GM23338 (cell line): ENCODE measurements around the gene MYCBP2. TPM values are rescaled to one million over a fixed set of nuclear protein-coding genes. Genes with fewer than 3 reads are reported as not detected.

Experiments
- ATAC-seq: fragments of 200-7000 bp; cut with Tn5 transposase; 3 replicates; pipeline ENCODE4 v1.9.1; 2020
- DNase-seq: peaks from one replicate; pipeline ENCODE4 v3.0.0-alpha.2; 2015; ENCODE audit warnings: low spot score
- H2AFZ ChIP-seq: fragments of 200-600 bp; sonication (generic); 2 replicates; pipeline ENCODE4 v1.8.0; 2016; ENCODE audit warnings: antibody characterized with exemption, mild to moderate bottlenecking, moderate library complexity
- H3F3A ChIP-seq: fragments of 200-600 bp; sonication (generic); replicated peaks from 2 replicates; pipeline ENCODE4 v1.8.0; 2017; ENCODE audit warnings: antibody characterized with exemption, mixed run types, low read depth
- H3K27ac ChIP-seq: fragments of 200-600 bp; sonication (generic); 2 replicates; pipeline ENCODE4 v1.6.1; 2016; ENCODE audit warnings: low read depth
- H3K27me3 ChIP-seq: fragments of 200-600 bp; sonication (generic); 2 replicates; pipeline ENCODE4 v1.8.0; 2016; ENCODE audit warnings: mild to moderate bottlenecking, mixed run types, moderate library complexity; ENCODE audit not compliant: insufficient read depth
- H3K36me3 ChIP-seq: fragments of 200-600 bp; sonication (generic); 2 replicates; pipeline ENCODE4 v1.8.0; 2016; ENCODE audit warnings: mild to moderate bottlenecking; ENCODE audit not compliant: insufficient read depth
- H3K4me1 ChIP-seq: fragments of 200-600 bp; sonication (generic); 2 replicates; pipeline ENCODE4 v1.8.0; 2016; ENCODE audit warnings: mild to moderate bottlenecking, moderate library complexity; ENCODE audit not compliant: insufficient read depth
- H3K4me2 ChIP-seq: fragments of 200-600 bp; sonication (generic); 2 replicates; pipeline ENCODE4 v1.7.1; 2017; ENCODE audit warnings: mixed run types
- H3K4me3 ChIP-seq: fragments of 200-600 bp; sonication (generic); 2 replicates; pipeline ENCODE4 v1.6.1; 2016; ENCODE audit warnings: mixed run types
- H3K79me2 ChIP-seq: fragments of 200-600 bp; sonication (generic); replicated peaks from 2 replicates; pipeline ENCODE4 v1.8.0; 2017; ENCODE audit warnings: mild to moderate bottlenecking; ENCODE audit not compliant: insufficient read depth
- H3K9me2 ChIP-seq: fragments of 200-600 bp; sonication (generic); 2 replicates; pipeline ENCODE4 v1.8.0; 2017; ENCODE audit not compliant: insufficient read depth
- H4K20me1 ChIP-seq: fragments of 200-600 bp; sonication (generic); replicated peaks from 2 replicates; pipeline ENCODE4 v1.8.0; 2017; ENCODE audit warnings: mild to moderate bottlenecking; ENCODE audit not compliant: insufficient read depth
- H3K27ac Mint-ChIP-seq: 2 replicates; pipeline ENCODE4 v1.8.0; 2020; ENCODE audit warnings: inconsistent platforms, mild to moderate bottlenecking, moderate library complexity, mixed read lengths
- H3K27me3 Mint-ChIP-seq: 3 replicates; pipeline ENCODE4 v1.8.0; 2022; ENCODE audit warnings: low read depth, mild to moderate bottlenecking, moderate library complexity, mixed read lengths, inconsistent platforms; ENCODE audit not compliant: insufficient read depth, poor library complexity
- H3K36me3 Mint-ChIP-seq: 3 replicates; pipeline ENCODE4 v1.8.0; 2021; ENCODE audit warnings: low read depth, mild to moderate bottlenecking, inconsistent platforms, moderate library complexity, mixed read lengths
- H3K4me1 Mint-ChIP-seq: 3 replicates; pipeline ENCODE4 v1.8.0; 2020; ENCODE audit warnings: mild to moderate bottlenecking, inconsistent platforms, mixed read lengths
- H3K4me3 Mint-ChIP-seq: 3 replicates; pipeline ENCODE4 v1.8.0; 2021; ENCODE audit warnings: moderate library complexity, mild to moderate bottlenecking, inconsistent platforms, mixed read lengths
- H3K9me3 Mint-ChIP-seq: 3 replicates; pipeline ENCODE4 v1.8.0; 2020; ENCODE audit warnings: moderate library complexity, mild to moderate bottlenecking, inconsistent platforms, mixed read lengths
- CREB1 ChIP-seq: fragments of 250-450 bp; sonication (Bioruptor Pico); IDR thresholded peaks from 2 replicates; pipeline ENCODE4 v1.5.0; 2020; ENCODE audit warnings: low read depth, mild to moderate bottlenecking, moderate library complexity
- NANOG ChIP-seq: IDR thresholded peaks from 2 replicates; pipeline ENCODE4 v1.6.1; 2016; ENCODE audit warnings: antibody characterized with exemption, borderline replicate concordance
- STAT1 ChIP-seq: IDR thresholded peaks from one replicate; pipeline ENCODE4 v1.6.1; 2016; ENCODE audit warnings: antibody characterized with exemption; ENCODE audit not compliant: unreplicated experiment
- ZNF114 ChIP-seq: fragments of 250-450 bp; sonication (Bioruptor Pico); IDR thresholded peaks from 2 replicates; pipeline ENCODE4 v1.5.0; 2020; ENCODE audit warnings: mild to moderate bottlenecking, moderate library complexity
- ZNF331 ChIP-seq: fragments of 250-450 bp; sonication (Bioruptor Pico); IDR thresholded peaks from 2 replicates; pipeline ENCODE4 v1.5.0; 2020; ENCODE audit warnings: low read depth, mild to moderate bottlenecking, moderate library complexity
- ZNF462 ChIP-seq: fragments of 250-450 bp; sonication (Bioruptor Pico); IDR thresholded peaks from 2 replicates; pipeline ENCODE4 v1.5.0; 2020; ENCODE audit warnings: mild to moderate bottlenecking, moderate library complexity
- polyA plus RNA-seq: library from polyadenylated mRNA; unstranded; fragments of >200 nt; fragmentation: Nextera tagmentation; extraction: Ambion mirVana; gene quantifications from 2 replicates; pipeline ENCODE4 v1.2.1, GENCODE V29; 2016
- total RNA-seq: library from RNA; depleted of rRNA; stranded (reverse); fragments of >200 nt; shearing (Covaris generic); gene quantifications from 2 replicates; pipeline ENCODE4 v1.2.3, GENCODE V29; 2014
- TF ChIP-seq, protein P1 (sequence below): IDR thresholded peaks from one replicate; pipeline ENCODE4 v1.6.1; 2018; ENCODE audit warnings: antibody characterized with exemption; ENCODE audit not compliant: unreplicated experiment
- TF ChIP-seq, protein P2 (sequence below), 2 experiments: fragments of 200-600 bp in 1 of 2; sonication (generic) in 1 of 2; conservative IDR thresholded peaks; 2 replicates each; pipeline versions ENCODE4 v1.5.1 to v1.6.1; 2016 to 2017; ENCODE audit warnings: antibody characterized with exemption in 2 of 2, low read depth in 2 of 2, mild to moderate bottlenecking in 2 of 2, moderate library complexity in 1 of 2

MYCBP2 gene
- total and polyA plus RNA-seq, 2 experiments from 2014 or later, result 54.6 to 77.2 TPM

DNA sequence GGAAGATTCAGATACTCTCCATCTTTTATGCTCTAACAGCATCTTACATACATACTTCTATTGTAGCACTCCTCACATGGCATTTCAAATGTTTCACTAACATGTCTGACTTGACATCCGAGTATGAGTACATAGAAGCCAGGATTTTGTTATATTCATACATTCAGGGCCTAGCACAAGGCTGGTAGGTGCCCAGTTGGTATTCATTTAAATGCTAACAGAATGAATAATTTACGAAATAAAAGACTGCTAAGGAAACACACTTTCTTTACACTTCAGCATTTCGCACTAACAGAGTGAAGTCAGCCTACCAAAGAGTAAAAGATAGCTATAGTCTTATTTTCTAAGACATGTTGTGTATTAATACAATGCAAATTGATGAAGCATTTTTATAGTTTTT, 232.1 kb downstream of the MYCBP2 start:
- Histone ChIP-seq H3K4me2 (peak overlapping the region; percentile 4; the same call in 1 of the 2 replicates), H3F3A (no peaks in the 10 kb centered on the region), H2AFZ (no peak overlapping the region), H3K9me2 (no peaks in the 10 kb centered on the region), H3K36me3 (no peaks in the 10 kb centered on the region), H3K4me3 (no peak overlapping the region), H3K4me1 (peaks cover 12% of the 10 kb centered on the region; the same call in 1 of the 2 replicates), H3K27ac (peak overlapping the region; percentile 30), H3K27me3 (no peaks in the 10 kb centered on the region), H4K20me1 (no peaks in the 10 kb centered on the region), H3K79me2 (no peaks in the 10 kb centered on the region)
- Mint-ChIP-seq H3K4me3 (no peak overlapping the region), H3K9me3 (no peaks in the 10 kb centered on the region), H3K27ac (peak overlapping the region; percentile 50; the same call in 1 of the 2 replicates), H3K36me3 (peaks cover 11% of the 10 kb centered on the region), H3K27me3 (no peaks in the 10 kb centered on the region), H3K4me1 (peaks cover 16% of the 10 kb centered on the region; the same call in 2 of the 3 replicates)
- DNase-seq (no peak), ATAC-seq (peak; percentile 56)
- TF ChIP-seq CREB1 (no peak), ZNF462 (CRISPR knock-in tag) (no peak), NANOG (no peak), ZNF114 (CRISPR knock-in tag) (no peak)

DNA sequence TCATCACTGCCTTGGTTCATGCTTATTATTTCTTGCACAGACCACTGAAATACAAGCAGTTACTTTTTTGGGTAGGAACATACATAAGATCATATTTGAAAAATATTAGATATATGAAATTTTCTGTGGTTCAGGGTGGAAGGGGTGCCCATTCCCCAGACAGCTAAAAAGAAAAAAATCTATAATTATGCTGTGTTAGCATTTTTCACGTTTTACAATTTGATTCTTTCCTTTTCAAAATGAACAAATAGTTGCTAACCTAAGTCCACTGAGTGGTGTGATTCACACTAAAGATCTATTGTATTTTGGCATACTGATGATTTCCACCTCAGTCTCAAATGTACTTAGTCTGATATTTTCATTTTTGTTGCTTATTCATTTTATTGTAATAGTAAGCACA, 233.2 kb downstream of the MYCBP2 start:
- ATAC-seq, result no peak
- peaks cover 11% of the 10 kb centered on the region for H3K36me3 Mint-ChIP-seq
- no peak overlapping the region for H3K4me3 Mint-ChIP-seq
- no peaks in the 10 kb centered on the region for H3K27me3 ChIP-seq
- no peak overlapping the region for H3K27ac ChIP-seq
- no peak overlapping the region for H3K4me2 ChIP-seq
- peaks cover 16% of the 10 kb centered on the region; the same call in 2 of the 3 replicates for H3K4me1 Mint-ChIP-seq
- H3K36me3 ChIP-seq, result no peaks in the 10 kb centered on the region
- H3K27me3 Mint-ChIP-seq, result no peaks in the 10 kb centered on the region
- no peaks in the 10 kb centered on the region for H3K9me3 Mint-ChIP-seq
- H3K4me1 ChIP-seq, result peaks cover 12% of the 10 kb centered on the region; the same call in 1 of the 2 replicates
- H3K9me2 ChIP-seq, result no peaks in the 10 kb centered on the region
- H3K79me2 ChIP-seq, result no peaks in the 10 kb centered on the region
- H3F3A ChIP-seq, result no peaks in the 10 kb centered on the region
- H4K20me1 ChIP-seq, result no peaks in the 10 kb centered on the region
- no peak overlapping the region for H2AFZ ChIP-seq
- no peak overlapping the region for H3K4me3 ChIP-seq
- DNase-seq, result no peak
- H3K27ac Mint-ChIP-seq, result no peak overlapping the region
- TF ChIP-seq, protein P1, sequence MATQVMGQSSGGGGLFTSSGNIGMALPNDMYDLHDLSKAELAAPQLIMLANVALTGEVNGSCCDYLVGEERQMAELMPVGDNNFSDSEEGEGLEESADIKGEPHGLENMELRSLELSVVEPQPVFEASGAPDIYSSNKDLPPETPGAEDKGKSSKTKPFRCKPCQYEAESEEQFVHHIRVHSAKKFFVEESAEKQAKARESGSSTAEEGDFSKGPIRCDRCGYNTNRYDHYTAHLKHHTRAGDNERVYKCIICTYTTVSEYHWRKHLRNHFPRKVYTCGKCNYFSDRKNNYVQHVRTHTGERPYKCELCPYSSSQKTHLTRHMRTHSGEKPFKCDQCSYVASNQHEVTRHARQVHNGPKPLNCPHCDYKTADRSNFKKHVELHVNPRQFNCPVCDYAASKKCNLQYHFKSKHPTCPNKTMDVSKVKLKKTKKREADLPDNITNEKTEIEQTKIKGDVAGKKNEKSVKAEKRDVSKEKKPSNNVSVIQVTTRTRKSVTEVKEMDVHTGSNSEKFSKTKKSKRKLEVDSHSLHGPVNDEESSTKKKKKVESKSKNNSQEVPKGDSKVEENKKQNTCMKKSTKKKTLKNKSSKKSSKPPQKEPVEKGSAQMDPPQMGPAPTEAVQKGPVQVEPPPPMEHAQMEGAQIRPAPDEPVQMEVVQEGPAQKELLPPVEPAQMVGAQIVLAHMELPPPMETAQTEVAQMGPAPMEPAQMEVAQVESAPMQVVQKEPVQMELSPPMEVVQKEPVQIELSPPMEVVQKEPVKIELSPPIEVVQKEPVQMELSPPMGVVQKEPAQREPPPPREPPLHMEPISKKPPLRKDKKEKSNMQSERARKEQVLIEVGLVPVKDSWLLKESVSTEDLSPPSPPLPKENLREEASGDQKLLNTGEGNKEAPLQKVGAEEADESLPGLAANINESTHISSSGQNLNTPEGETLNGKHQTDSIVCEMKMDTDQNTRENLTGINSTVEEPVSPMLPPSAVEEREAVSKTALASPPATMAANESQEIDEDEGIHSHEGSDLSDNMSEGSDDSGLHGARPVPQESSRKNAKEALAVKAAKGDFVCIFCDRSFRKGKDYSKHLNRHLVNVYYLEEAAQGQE, result no peak
- TF ChIP-seq STAT1, result no peak
- no peak for TF ChIP-seq NANOG
- TF ChIP-seq ZNF331 (CRISPR knock-in tag), result no peak
- no peak for TF ChIP-seq CREB1
- TF ChIP-seq, protein P2, sequence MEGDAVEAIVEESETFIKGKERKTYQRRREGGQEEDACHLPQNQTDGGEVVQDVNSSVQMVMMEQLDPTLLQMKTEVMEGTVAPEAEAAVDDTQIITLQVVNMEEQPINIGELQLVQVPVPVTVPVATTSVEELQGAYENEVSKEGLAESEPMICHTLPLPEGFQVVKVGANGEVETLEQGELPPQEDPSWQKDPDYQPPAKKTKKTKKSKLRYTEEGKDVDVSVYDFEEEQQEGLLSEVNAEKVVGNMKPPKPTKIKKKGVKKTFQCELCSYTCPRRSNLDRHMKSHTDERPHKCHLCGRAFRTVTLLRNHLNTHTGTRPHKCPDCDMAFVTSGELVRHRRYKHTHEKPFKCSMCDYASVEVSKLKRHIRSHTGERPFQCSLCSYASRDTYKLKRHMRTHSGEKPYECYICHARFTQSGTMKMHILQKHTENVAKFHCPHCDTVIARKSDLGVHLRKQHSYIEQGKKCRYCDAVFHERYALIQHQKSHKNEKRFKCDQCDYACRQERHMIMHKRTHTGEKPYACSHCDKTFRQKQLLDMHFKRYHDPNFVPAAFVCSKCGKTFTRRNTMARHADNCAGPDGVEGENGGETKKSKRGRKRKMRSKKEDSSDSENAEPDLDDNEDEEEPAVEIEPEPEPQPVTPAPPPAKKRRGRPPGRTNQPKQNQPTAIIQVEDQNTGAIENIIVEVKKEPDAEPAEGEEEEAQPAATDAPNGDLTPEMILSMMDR (conservative IDR thresholded peaks at IDR 0.05; ENCODE audit: low read depth in 2 of 2), result no peak
